Transverse colon (tissue), 3 donors: Measurements from ENCODE around the gene TFCP2L1.

Experiments
- CTCF ChIP-seq, 5 experiments: fragments of 200-600 bp in 3 of 5; fragments of 450-650 bp in 2 of 5; sonication (generic) in 3 of 5; IDR thresholded peaks; 1 replicate in 2 of 5; 2 replicates in 3 of 5; pipeline ENCODE4 v1.5.1; 2016 to 2017; ENCODE audit warnings: antibody characterized with exemption in 5 of 5, inconsistent platforms in 3 of 5, mild to moderate bottlenecking in 2 of 5, moderate library complexity in 1 of 5
- POLR2A ChIP-seq: fragments of 450-650 bp; IDR thresholded peaks from one replicate; pipeline ENCODE4 v1.6.1; 2016; ENCODE audit warnings: antibody characterized with exemption, mild to moderate bottlenecking, moderate library complexity

GRCh38 chr2:121199281-121200010, 85.6 kb downstream of the TFCP2L1 start:
- no peak for TF ChIP-seq CTCF (IDR thresholded peaks at IDR 0.05)
- TF ChIP-seq POLR2A, result no peak
